ENCODE results near the gene ESPL1. TPM values are rescaled to one million over a fixed set of nuclear protein-coding genes. Genes with fewer than 3 reads are reported as not detected.

The ESPL1 gene
- total RNA-seq, 1 experiment from 2014 or later, result 61.4 TPM

DNA sequence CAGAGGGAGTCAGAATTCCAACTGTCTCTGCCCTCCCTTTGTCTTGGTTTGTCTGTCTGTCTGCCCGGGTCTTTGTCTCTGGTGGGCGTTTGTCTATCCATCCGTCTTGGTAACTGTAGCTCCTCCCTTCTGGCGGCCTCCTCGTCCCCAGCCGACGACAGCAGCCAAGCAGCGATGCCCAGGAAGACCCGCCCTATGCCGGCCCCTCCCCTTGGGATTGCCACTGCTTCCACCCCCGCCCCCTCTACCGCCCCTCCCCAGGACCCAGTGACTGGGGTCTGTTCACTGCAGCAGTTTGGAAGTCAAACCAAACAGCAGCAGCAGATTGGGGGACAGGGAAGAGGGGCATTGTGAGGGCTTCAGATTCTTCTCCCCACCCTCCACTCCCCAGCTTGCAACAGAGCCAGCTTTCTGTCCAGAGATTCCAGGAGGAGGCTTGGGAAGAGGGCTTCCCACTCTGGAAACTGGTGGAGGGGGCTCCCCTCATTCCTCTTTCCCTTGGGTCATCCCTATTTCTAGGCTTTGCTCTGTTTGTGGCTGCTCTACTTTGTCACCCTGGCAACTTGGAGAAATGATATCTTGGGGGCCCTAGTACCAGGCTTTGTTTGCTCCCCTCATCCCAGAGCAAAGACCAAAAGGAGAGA, 33.7 kb upstream of the ESPL1 start (continued):
- TF ChIP-seq GTF2I (CRISPR knock-in tag; conservative IDR thresholded peaks at IDR 0.05) (no peak), PRRX2 (CRISPR knock-in tag; IDR thresholded peaks at IDR 0.05) (no peak), NFATC4 (CRISPR knock-in tag; IDR thresholded peaks at IDR 0.05) (no peak), NFYB (CRISPR knock-in tag; conservative IDR thresholded peaks at IDR 0.05; ENCODE audit: low read depth) (no peak), KAT7 (CRISPR knock-in tag; IDR thresholded peaks at IDR 0.05; ENCODE audit: borderline replicate concordance) (no peak), E2F4 (CRISPR knock-in tag; IDR thresholded peaks at IDR 0.05; ENCODE audit: borderline replicate concordance, low read depth) (no peak)
- TF ChIP-seq, protein P1, sequence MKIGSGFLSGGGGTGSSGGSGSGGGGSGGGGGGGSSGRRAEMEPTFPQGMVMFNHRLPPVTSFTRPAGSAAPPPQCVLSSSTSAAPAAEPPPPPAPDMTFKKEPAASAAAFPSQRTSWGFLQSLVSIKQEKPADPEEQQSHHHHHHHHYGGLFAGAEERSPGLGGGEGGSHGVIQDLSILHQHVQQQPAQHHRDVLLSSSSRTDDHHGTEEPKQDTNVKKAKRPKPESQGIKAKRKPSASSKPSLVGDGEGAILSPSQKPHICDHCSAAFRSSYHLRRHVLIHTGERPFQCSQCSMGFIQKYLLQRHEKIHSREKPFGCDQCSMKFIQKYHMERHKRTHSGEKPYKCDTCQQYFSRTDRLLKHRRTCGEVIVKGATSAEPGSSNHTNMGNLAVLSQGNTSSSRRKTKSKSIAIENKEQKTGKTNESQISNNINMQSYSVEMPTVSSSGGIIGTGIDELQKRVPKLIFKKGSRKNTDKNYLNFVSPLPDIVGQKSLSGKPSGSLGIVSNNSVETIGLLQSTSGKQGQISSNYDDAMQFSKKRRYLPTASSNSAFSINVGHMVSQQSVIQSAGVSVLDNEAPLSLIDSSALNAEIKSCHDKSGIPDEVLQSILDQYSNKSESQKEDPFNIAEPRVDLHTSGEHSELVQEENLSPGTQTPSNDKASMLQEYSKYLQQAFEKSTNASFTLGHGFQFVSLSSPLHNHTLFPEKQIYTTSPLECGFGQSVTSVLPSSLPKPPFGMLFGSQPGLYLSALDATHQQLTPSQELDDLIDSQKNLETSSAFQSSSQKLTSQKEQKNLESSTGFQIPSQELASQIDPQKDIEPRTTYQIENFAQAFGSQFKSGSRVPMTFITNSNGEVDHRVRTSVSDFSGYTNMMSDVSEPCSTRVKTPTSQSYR (CRISPR knock-in tag; IDR thresholded peaks at IDR 0.05), result no peak
- TF ChIP-seq, protein P2, sequence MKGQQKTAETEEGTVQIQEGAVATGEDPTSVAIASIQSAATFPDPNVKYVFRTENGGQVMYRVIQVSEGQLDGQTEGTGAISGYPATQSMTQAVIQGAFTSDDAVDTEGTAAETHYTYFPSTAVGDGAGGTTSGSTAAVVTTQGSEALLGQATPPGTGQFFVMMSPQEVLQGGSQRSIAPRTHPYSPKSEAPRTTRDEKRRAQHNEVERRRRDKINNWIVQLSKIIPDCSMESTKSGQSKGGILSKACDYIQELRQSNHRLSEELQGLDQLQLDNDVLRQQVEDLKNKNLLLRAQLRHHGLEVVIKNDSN (CRISPR knock-in tag; IDR thresholded peaks at IDR 0.05), result no peak

GRCh38 chr12:53235164-53235563, 32.9 kb upstream of the ESPL1 start:
- ChIA-PET POLR2A (interaction anchor here (0.6 to 1.8 kb wide), 3 partner anchors 14 to 297 kb away, joined by 3 to 7 read pairs (median 4); no protein-coding TSS in a partner anchor), CTCF (interaction anchor here (1.3 to 10.2 kb wide), 6 partner anchors 16 to 86 kb away, joined by 4 to 82 read pairs (median 19); partner anchors contain the start of genes AAAS and ESPL1)
- no peaks in the 10 kb centered on the region for H3K36me3 Mint-ChIP-seq
- peaks cover 58% of the 10 kb centered on the region for H3K4me1 Mint-ChIP-seq
- TF ChIP-seq NFE2L1 (CRISPR knock-in tag; IDR thresholded peaks at IDR 0.05), result no peak
- no peak for TF ChIP-seq SP1 (CRISPR knock-in tag; conservative IDR thresholded peaks at IDR 0.05)
- no peak for TF ChIP-seq CBFB (CRISPR knock-in tag; IDR thresholded peaks at IDR 0.05; ENCODE audit: low read depth)
- no peak for TF ChIP-seq ZNF671 (CRISPR knock-in tag; IDR thresholded peaks at IDR 0.05)
- TF ChIP-seq, protein P3, sequence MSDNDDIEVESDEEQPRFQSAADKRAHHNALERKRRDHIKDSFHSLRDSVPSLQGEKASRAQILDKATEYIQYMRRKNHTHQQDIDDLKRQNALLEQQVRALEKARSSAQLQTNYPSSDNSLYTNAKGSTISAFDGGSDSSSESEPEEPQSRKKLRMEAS (CRISPR knock-in tag; IDR thresholded peaks at IDR 0.05), result no peak
- TF ChIP-seq GABPB1 (CRISPR knock-in tag; IDR thresholded peaks at IDR 0.05), result no peak
- peak overlapping the region; percentile 57; the same call in 1 of the 2 replicates for H3K27ac Mint-ChIP-seq
- no peaks in the 10 kb centered on the region for H3K9me3 Mint-ChIP-seq
- peaks cover 5% of the 10 kb centered on the region; the same call in 1 of the 2 replicates for H3K27me3 Mint-ChIP-seq (ENCODE audit: low read depth)
- ATAC-seq, result no peak
- H3K4me3 Mint-ChIP-seq, result no peak overlapping the region
- no peak for DNase-seq (ENCODE audit: low spot score)

DNA sequence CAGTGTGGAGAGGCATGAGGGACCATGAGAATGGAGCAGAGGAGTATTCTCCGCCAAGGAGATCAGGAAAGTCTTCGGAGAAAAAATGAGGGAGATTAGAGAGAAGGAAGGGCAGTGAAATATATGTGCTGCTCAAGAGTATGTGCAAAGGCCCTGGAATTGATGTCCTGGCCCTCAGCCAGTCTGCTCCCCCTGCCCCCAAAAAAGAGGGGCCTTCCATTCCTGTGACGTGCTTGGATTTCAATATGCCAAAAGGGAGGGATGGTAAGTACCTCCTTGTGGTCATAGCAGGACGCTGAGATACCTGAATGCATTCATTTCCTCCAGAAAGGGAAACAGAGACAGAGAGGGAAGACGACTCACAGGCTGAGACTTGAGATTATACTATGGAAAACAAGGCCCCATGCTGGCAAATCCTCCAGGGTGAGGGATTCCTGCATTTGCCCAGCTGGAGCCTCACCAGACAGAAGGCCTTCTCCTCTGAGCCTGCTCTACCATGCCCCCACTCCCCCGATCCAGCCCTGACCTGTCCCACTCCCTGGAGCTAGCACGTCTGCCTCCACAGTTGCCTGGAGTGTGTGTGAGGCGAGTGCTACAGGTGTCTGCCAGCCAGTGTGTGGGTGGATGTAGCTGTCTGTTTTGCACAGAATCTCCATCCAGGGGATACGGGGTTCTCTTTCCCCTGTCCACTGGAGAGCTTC, 32.2 kb upstream of the ESPL1 start:
- 0 out of 2 replicates have a peak, but pooled peaks have one; percentile 1 for ATAC-seq
- POLR2A ChIA-PET, result interaction anchor here (0.5 to 1.1 kb wide), 6 partner anchors 11 to 298 kb away, joined by 3 to 4 read pairs (median 4); no protein-coding TSS in a partner anchor
- Mint-ChIP-seq H3K27ac (peak overlapping the region; percentile 57), H3K4me3 (no peak overlapping the region), H3K27me3 (ENCODE audit: low read depth) (peaks cover 5% of the 10 kb centered on the region; the same call in 1 of the 2 replicates), H3K4me1 (peaks cover 57% of the 10 kb centered on the region), H3K36me3 (no peaks in the 10 kb centered on the region), H3K9me3 (no peaks in the 10 kb centered on the region)
- peak; percentile 43 for DNase-seq (ENCODE audit: low spot score)
- TF ChIP-seq, protein P3 (CRISPR knock-in tag; IDR thresholded peaks at IDR 0.05), result no peak
- TF ChIP-seq TEAD1 (CRISPR knock-in tag; IDR thresholded peaks at IDR 0.05) (no peak), ZNF423 (CRISPR knock-in tag; IDR thresholded peaks at IDR 0.05) (peak; percentile 84), OVOL2 (CRISPR knock-in tag; IDR thresholded peaks at IDR 0.05; ENCODE audit: borderline replicate concordance) (no peak)
- CTCF ChIA-PET, result interaction anchor here (0.6 to 10.2 kb wide), 9 partner anchors 11 to 188 kb away, joined by 4 to 82 read pairs (median 5); partner anchors contain the start of genes AAAS and ESPL1

All from WTC11 (cell line).